Kidney (tissue), 14 donors: Measurements from ENCODE around the gene FBL. TPM values are rescaled to one million over a fixed set of nuclear protein-coding genes. Genes with fewer than 3 reads are reported as not detected.
A peak's percentile ranks its signal among the peaks of the same experiment; 100 is the strongest.

ENCODE experiments used
- DNase-seq, 5 donors: peaks; one replicate each; pipeline ENCODE4 v3.0.0-alpha.2; 2013 to 2020
- FAIRE-seq: peaks from 2 replicates; lab custom pipeline; 2012; peaks lifted over from hg19 to GRCh38; lab: Jason Lieb, UNC
- H3K27ac ChIP-seq, 2 donors: one replicate each; pipeline ENCODE4 v1.7.0; 2013; ENCODE audit warnings: low read depth in 2 of 2, low read length in 2 of 2, inconsistent platforms in 1 of 2
- H3K27me3 ChIP-seq: one replicate; pipeline ENCODE4 v1.7.1; 2013; ENCODE audit warnings: low read length, inconsistent platforms; ENCODE audit not compliant: control insufficient read depth, insufficient read depth
- H3K36me3 ChIP-seq, 3 donors: one replicate each; pipeline versions ENCODE4 v1.7.0 to v1.7.1; 2013; ENCODE audit warnings: low read length in 3 of 3, control low read depth in 1 of 3, inconsistent platforms in 1 of 3; ENCODE audit not compliant: insufficient read depth in 3 of 3, control insufficient read depth in 2 of 3
- H3K4me1 ChIP-seq, 3 donors: one replicate each; pipeline versions ENCODE4 v1.7.0 to v1.7.1; 2013; ENCODE audit warnings: low read length in 3 of 3, inconsistent platforms in 1 of 3, low read depth in 1 of 3; ENCODE audit not compliant: control insufficient read depth in 2 of 3, insufficient read depth in 2 of 3
- H3K4me3 ChIP-seq, 3 donors: one replicate each; pipeline versions ENCODE4 v1.7.0 to v1.8.1; 2013; ENCODE audit warnings: low read length in 3 of 3, control low read depth in 1 of 3, inconsistent platforms in 1 of 3
- H3K9ac ChIP-seq, 3 donors: one replicate each; pipeline versions ENCODE4 v1.7.0 to v1.7.1; 2013; ENCODE audit warnings: low read length in 3 of 3, control low read depth in 1 of 3, inconsistent platforms in 1 of 3
- H3K9me3 ChIP-seq, 3 donors: one replicate each; pipeline versions ENCODE4 v1.7.0 to v1.7.1; 2013; ENCODE audit warnings: low read length in 3 of 3, control low read depth in 1 of 3, inconsistent platforms in 1 of 3; ENCODE audit not compliant: control insufficient read depth in 2 of 3, insufficient read depth in 1 of 3
- CTCF ChIP-seq: IDR thresholded peaks from 3 replicates; pipeline ENCODE4 v1.5.1; 2012; ENCODE audit warnings: mild to moderate bottlenecking, moderate library complexity, borderline replicate concordance; ENCODE audit not compliant: insufficient read depth; ENCODE audit errors: extremely low read depth
- intact Hi-C: fragments of 100-400 bp; cut with DNase I; formaldehyde crosslinking; loops from one replicate; pipeline ENCODE4 v1.11.1; 2022
- polyA plus RNA-seq: library from polyadenylated mRNA; stranded (reverse); fragments of 350-450 nt; fragmentation: Illumina TruSeq; extraction: RNeasy Lipid Tissue Mini Kit (QIAGEN cat#74804); gene quantifications from one replicate; pipeline ENCODE4 v1.2.3, GENCODE V29; 2014; ENCODE audit warnings: low read depth, low replicate concordance; ENCODE audit not compliant: insufficient read depth
- total RNA-seq: library from RNA; stranded (reverse); fragmentation: NEBNext Ultra II Directional; extraction: Animal tissue kit (Norgen Biotek cat#: 25700); gene quantifications from one replicate; pipeline ENCODE4 v1.2.1, GENCODE V29; 2021
- donor health status: control.
- donor health status: control.
- donor health status: control.
- donor health status: control.
- donor health status: control.
- donor health status: DM: yes; HTN: yes; CAD: no.
- donor health status: Normal renal cell carcinoma (clear cell type).

Gene FBL
- total and polyA plus RNA-seq, 2 donors from 2014 or later, result 155 to 165 TPM

GRCh38 chr19:39813264-39813993, 32.8 kb downstream of the FBL start:
- H3K9me3 ChIP-seq, result no peaks in the 10 kb centered on the region
- H3K4me1 ChIP-seq, result no peaks in the 10 kb centered on the region
- FAIRE-seq (no peak), DNase-seq (peak in 3 of 5 donors; percentile 54 to 78 (median 73))
- H3K27ac ChIP-seq, result no peak overlapping the region
- intact Hi-C loops, result no loop called here
- no peaks in the 10 kb centered on the region for H3K27me3 ChIP-seq
- peaks cover 0 to 2% (median 0%) of the 10 kb centered on the region in 3 donors for H3K36me3 ChIP-seq
- H3K4me3 ChIP-seq, result no peak overlapping the region
- no peak overlapping the region for H3K9ac ChIP-seq
- TF ChIP-seq CTCF, result no peak

- no peak overlapping the region for H3K27ac ChIP-seq
- no peak for DNase-seq
- H3K4me1 ChIP-seq, result no peaks in the 10 kb centered on the region
- H3K27me3 ChIP-seq, result no peaks in the 10 kb centered on the region
- intact Hi-C loops, result no loop called here
- no peaks in the 10 kb centered on the region for H3K9me3 ChIP-seq
- H3K9ac ChIP-seq, result no peak overlapping the region
- no peak for FAIRE-seq
- no peak overlapping the region for H3K4me3 ChIP-seq
- TF ChIP-seq CTCF, result no peak
- no peaks in the 10 kb centered on the region for H3K36me3 ChIP-seq
These were observed 35.1 kb downstream of the FBL start for GRCh38 chr19:39811064-39811463.

- Histone ChIP-seq H3K27ac (no peak overlapping the region), H3K9ac (no peak overlapping the region), H3K27me3 (no peaks in the 10 kb centered on the region), H3K4me1 (no peaks in the 10 kb centered on the region), H3K36me3 (no peaks in the 10 kb centered on the region), H3K4me3 (no peak overlapping the region), H3K9me3 (no peaks in the 10 kb centered on the region)
- TF ChIP-seq CTCF, result no peak
- intact Hi-C loops, result no loop called here
- no peak for FAIRE-seq
- no peak for DNase-seq
These were observed 35.8 kb downstream of the FBL start for GRCh38 chr19:39810424-39810823.
